ENCODE results near the gene C10orf143. TPM values are rescaled to one million over a fixed set of nuclear protein-coding genes. Genes with fewer than 3 reads are reported as not detected.

Gene C10orf143
- total and polyA plus RNA-seq, 2 of the 4 experiments (the other 2 are of a cell fraction), result 0.36 to 0.60 TPM

GRCh38 chr10:130073912-130074311 lies 36.7 kb downstream of the C10orf143 start:
- H2BK5ac ChIP-seq (ENCODE audit: low read depth, low read length, poor library complexity, severe bottlenecking), result no peak overlapping the region
- no peak overlapping the region for H3K4me2 ChIP-seq (ENCODE audit: low read depth, low read length)
- no peak overlapping the region for H3K4me3 ChIP-seq (ENCODE audit: insufficient read depth, low read depth, low read length)
- H3K4me1 ChIP-seq (ENCODE audit: control insufficient read depth, insufficient read depth, low read length), result no peaks in the 10 kb centered on the region
- H2AK9ac ChIP-seq (replicated peaks; ENCODE audit: low read depth, low read length, poor library complexity), result no peak overlapping the region
- no peak overlapping the region for H2BK15ac ChIP-seq (ENCODE audit: low read depth, low read length)
- CTCF ChIA-PET, result no interaction called here
- POLR2A ChIA-PET (ENCODE audit: unreplicated experiment), result no interaction called here
- dilution Hi-C loops (cut with HindIII; ENCODE audit: low sequenced_read_pairs, unreplicated experiment), result no loop called here
- H3K4ac ChIP-seq (ENCODE audit: low read depth, low read length), result no peak overlapping the region
- no peak overlapping the region for H2BK120ac ChIP-seq (ENCODE audit: low read depth, low read length)
- no peak overlapping the region for H3K56ac ChIP-seq (ENCODE audit: extremely low read depth, insufficient read depth, low read length)
- H3K27me3 ChIP-seq (ENCODE audit: control insufficient read depth, insufficient read depth, low read length), result no peaks in the 10 kb centered on the region
- no peaks in the 10 kb centered on the region for H3K79me1 ChIP-seq (ENCODE audit: low read depth in 1 of 2, low read length in 2 of 2)
- no peak for DNase-seq
- no peak overlapping the region for H2BK20ac ChIP-seq (ENCODE audit: low read depth, low read length)
- H3K14ac ChIP-seq (replicated peaks; ENCODE audit: low read depth, low read length), result no peak overlapping the region
- H3K9me3 ChIP-seq (ENCODE audit: control insufficient read depth, insufficient read depth, low read length), result no peaks in the 10 kb centered on the region
- H4K8ac ChIP-seq (ENCODE audit: low read depth in 2 of 2, low read length in 2 of 2), result no peak overlapping the region
- no peaks in the 10 kb centered on the region for H3K36me3 ChIP-seq (ENCODE audit: control insufficient read depth, insufficient read depth, low read length)
- BruUV-seq (replicated peaks), result no TSS peak
- intact Hi-C loops (cut with micrococcal nuclease), result no loop called here
- H3K23ac ChIP-seq (ENCODE audit: low read depth, low read length), result no peak overlapping the region
- ATAC-seq (ENCODE audit: low read depth), result no peak
- H4K91ac ChIP-seq (ENCODE audit: insufficient read depth, low read depth, low read length), result no peak overlapping the region
- H2AK5ac ChIP-seq (ENCODE audit: low read depth, low read length), result no peak overlapping the region
- no peaks in the 10 kb centered on the region for H4K20me1 ChIP-seq (ENCODE audit: insufficient read depth, low read length)
- no peak overlapping the region for H2AFZ ChIP-seq (replicated peaks; ENCODE audit: low read length, poor library complexity)
- in situ Hi-C loops (cut with MboI; ENCODE audit: low sequenced_read_pairs), result no loop called here
- H3K27ac ChIP-seq (ENCODE audit: insufficient read depth, low read length), result no peak overlapping the region
- no peak overlapping the region for H3K18ac ChIP-seq (ENCODE audit: low read depth, low read length)
- no peak overlapping the region for H3K9ac ChIP-seq (ENCODE audit: low read depth, low read length)
- H3K9me1 ChIP-seq (ENCODE audit: insufficient read depth, low read length), result no peaks in the 10 kb centered on the region
- 89% methylated on average over 3 of the region's 8 CpGs; no CpG with 5 or more reads in 1 of the 2 experiments for WGBS, 2 experiments (ENCODE audit: extremely low coverage in 2 of 2, insufficient read length in 1 of 2)
- TF ChIP-seq POLR2A (IDR thresholded peaks at IDR 0.05; ENCODE audit: low read depth, low read length) (no peak), CTCF (conservative IDR thresholded peaks at IDR 0.05; ENCODE audit: low read depth, low read length) (no peak), NFE2L2 (IDR thresholded peaks at IDR 0.05; ENCODE audit: low read depth, low read length) (no peak), ELK1 (IDR thresholded peaks at IDR 0.05; ENCODE audit: borderline replicate concordance, low read depth, low read length) (no peak), MAZ (IDR thresholded peaks at IDR 0.05; ENCODE audit: borderline replicate concordance, low read depth, low read length) (no peak), MAFK (IDR thresholded peaks at IDR 0.05; ENCODE audit: low read depth, low read length) (no peak), USF2 (IDR thresholded peaks at IDR 0.05; ENCODE audit: low read depth, low read length) (no peak), SMC3 (IDR thresholded peaks at IDR 0.05; ENCODE audit: low read depth, low read length) (no peak), MXI1 (IDR thresholded peaks at IDR 0.05; ENCODE audit: borderline replicate concordance, low read depth, low read length) (no peak), BHLHE40 (IDR thresholded peaks at IDR 0.05; ENCODE audit: low read depth, low read length) (no peak)
- no peak overlapping the region for H4K5ac ChIP-seq (ENCODE audit: low read depth, low read length)
